Lower lobe of right lung (tissue), 2 donors: ENCODE measurements around the gene NEDD4L. TPM values are rescaled to one million over a fixed set of nuclear protein-coding genes. Genes with fewer than 3 reads are reported as not detected.

Source experiments
- ATAC-seq, 2 donors: fragments of 200-7000 bp; cut with Tn5 transposase; one replicate each; pipeline ENCODE4 v1.9.1; 2020 to 2022; ENCODE audit warnings: mild to moderate bottlenecking in 2 of 2, moderate library complexity in 2 of 2
- DNase-seq: peaks from one replicate; pipeline ENCODE4 v3.0.0-alpha.2; 2020
- H3K27ac ChIP-seq: fragments of 200-600 bp; one replicate; pipeline ENCODE4 v1.8.0; 2022
- H3K27me3 ChIP-seq: fragments of 200-600 bp; one replicate; pipeline ENCODE4 v1.8.0; 2022; ENCODE audit warnings: low read depth
- H3K36me3 ChIP-seq: fragments of 200-600 bp; one replicate; pipeline ENCODE4 v1.8.0; 2022; ENCODE audit warnings: mild to moderate bottlenecking
- H3K4me1 ChIP-seq: fragments of 200-600 bp; one replicate; pipeline ENCODE4 v1.8.0; 2022
- H3K4me3 ChIP-seq: fragments of 200-600 bp; one replicate; pipeline ENCODE4 v1.8.0; 2022; ENCODE audit warnings: mild to moderate bottlenecking
- H3K9me3 ChIP-seq: fragments of 200-600 bp; one replicate; pipeline ENCODE4 v1.8.0; 2022
- CTCF ChIP-seq: fragments of 200-600 bp; IDR thresholded peaks from one replicate; pipeline ENCODE4 v1.8.0; 2022; ENCODE audit warnings: antibody characterized with exemption, mild to moderate bottlenecking
- intact Hi-C: fragments of 100-400 bp; cut with DNase I; formaldehyde crosslinking; loops from one replicate; pipeline ENCODE4 v1.11.0; 2022
- total RNA-seq: library from RNA; stranded (reverse); fragmentation: NEBNext Ultra II Directional; extraction: Animal tissue kit (Norgen Biotek cat#: 25700); gene quantifications from one replicate; pipeline ENCODE4 v1.2.1, GENCODE V29; 2021
- donor health status: DM: no; HTN: yes; CAD: no; lungs with severe emphysema.

NEDD4L gene
- total RNA-seq, 1 donor from 2014 or later, result 203 TPM

DNA sequence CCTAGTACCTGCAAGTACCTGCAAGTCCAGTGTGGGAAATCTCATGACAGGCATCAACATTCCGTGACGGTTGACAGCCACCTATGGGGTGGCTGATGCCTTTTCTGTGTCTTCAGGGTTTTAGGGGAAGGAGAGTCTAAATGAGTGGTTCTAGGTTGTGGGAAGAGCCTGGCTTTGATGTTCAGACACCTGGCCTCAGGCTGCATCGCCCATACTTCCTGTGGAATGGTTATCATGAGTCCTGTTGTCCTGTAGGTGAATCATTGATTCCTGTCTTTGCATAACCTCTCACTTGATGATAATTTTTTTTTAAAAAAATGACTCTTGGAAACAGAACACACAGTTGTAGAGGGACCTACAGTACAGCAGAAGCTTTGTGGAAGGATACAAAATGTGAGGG, 108.9 kb downstream of the NEDD4L start:
- ATAC-seq (no peak), DNase-seq (no peak)
- Histone ChIP-seq H3K4me3 (no peak overlapping the region), H3K27ac (no peak overlapping the region), H3K4me1 (peaks cover 10% of the 10 kb centered on the region), H3K36me3 (no peaks in the 10 kb centered on the region), H3K9me3 (no peaks in the 10 kb centered on the region), H3K27me3 (no peaks in the 10 kb centered on the region)
- TF ChIP-seq CTCF, result no peak
- intact Hi-C loops, result no loop called here

DNA sequence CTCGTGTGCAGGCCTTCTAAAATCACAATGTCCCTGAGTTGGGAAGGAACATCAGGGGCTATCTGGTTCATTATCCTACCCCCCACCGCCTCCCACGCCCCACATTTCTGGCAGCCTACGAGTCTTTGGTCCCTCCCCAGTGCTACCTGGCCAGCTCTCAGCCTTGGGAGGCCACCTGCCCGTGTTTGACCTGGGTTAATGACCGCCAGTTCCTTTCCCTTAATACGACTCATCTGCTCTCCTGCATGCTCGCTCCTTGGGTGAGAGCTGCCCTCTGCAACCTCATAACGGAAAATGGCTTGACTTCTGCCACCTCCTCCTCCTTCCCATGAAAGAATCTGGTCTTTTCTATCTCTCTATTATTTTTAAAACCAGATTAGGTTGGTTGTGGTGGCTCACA, 112.5 kb downstream of the NEDD4L start:
- Histone ChIP-seq H3K36me3 (no peaks in the 10 kb centered on the region), H3K4me3 (no peak overlapping the region), H3K27ac (no peak overlapping the region), H3K4me1 (peaks cover 8% of the 10 kb centered on the region), H3K9me3 (no peaks in the 10 kb centered on the region), H3K27me3 (no peaks in the 10 kb centered on the region)
- DNase-seq (no peak), ATAC-seq (no peak)
- TF ChIP-seq CTCF, result no peak
- intact Hi-C loops, result no loop called here

- no peak for TF ChIP-seq CTCF
- Histone ChIP-seq H3K4me3 (no peak overlapping the region), H3K27me3 (no peaks in the 10 kb centered on the region), H3K4me1 (peaks cover 10% of the 10 kb centered on the region), H3K36me3 (no peaks in the 10 kb centered on the region), H3K27ac (no peak overlapping the region), H3K9me3 (no peaks in the 10 kb centered on the region)
- no peak for ATAC-seq
- intact Hi-C loops, result no loop called here
- no peak for DNase-seq
Measured at GRCh38 chr18:58157237-58157636, 113.2 kb downstream of the NEDD4L start.

DNA sequence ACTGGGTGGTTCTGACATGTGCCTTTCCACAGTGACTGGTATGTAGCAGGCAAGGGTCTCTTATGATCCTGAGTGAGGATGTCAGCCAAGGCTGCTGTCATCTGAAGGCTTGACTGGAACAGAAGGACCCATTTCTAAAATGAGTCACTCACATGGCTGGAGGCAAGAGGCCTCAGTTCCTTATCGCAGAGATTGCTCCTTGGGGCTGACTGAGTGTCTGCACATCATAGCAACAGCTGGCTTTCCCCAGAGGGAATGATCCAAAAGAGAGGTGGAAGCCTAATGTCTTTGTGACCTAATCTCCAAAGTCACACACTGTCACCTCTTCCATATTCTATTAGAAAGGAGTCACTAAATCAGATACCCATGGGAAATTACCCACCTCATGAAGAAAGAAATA, 114.0 kb downstream of the NEDD4L start:
- H3K9me3 ChIP-seq, result no peaks in the 10 kb centered on the region
- intact Hi-C loops, result no loop called here
- H3K36me3 ChIP-seq, result no peaks in the 10 kb centered on the region
- H3K4me1 ChIP-seq, result peaks cover 18% of the 10 kb centered on the region
- peak in 1 of 2 donors; percentile 16 for ATAC-seq
- H3K27me3 ChIP-seq, result no peaks in the 10 kb centered on the region
- no peak overlapping the region for H3K4me3 ChIP-seq
- DNase-seq, result no peak
- no peak for TF ChIP-seq CTCF
- H3K27ac ChIP-seq, result no peak overlapping the region

- H3K4me3 ChIP-seq, result no peak overlapping the region
- no peak overlapping the region for H3K27ac ChIP-seq
- intact Hi-C loops, result no loop called here
- peaks cover 22% of the 10 kb centered on the region for H3K4me1 ChIP-seq
- DNase-seq, result no peak
- no peaks in the 10 kb centered on the region for H3K36me3 ChIP-seq
- TF ChIP-seq CTCF, result no peak
- H3K9me3 ChIP-seq, result no peaks in the 10 kb centered on the region
- no peak for ATAC-seq
- no peaks in the 10 kb centered on the region for H3K27me3 ChIP-seq
Measured at GRCh38 chr18:58158459-58158858, 114.4 kb downstream of the NEDD4L start.

DNA sequence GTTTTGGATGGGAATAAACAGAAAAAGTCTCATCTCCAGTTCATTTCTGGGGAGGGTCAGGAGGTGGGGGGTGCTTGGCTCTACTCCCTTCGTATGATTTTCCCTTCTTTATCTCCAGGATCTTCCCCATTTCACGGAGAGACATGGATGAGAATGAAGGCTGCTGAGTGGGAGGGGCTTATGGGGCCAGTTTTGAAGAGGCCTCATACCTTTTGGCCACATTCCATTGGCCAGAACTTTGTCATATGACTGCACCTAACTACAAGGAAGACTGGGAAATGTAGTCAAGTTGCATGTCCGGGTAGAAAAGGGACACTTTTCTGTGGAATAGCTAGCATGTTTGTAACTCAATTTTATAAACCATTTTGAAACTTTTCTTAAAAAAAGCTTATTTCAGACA, 117.6 kb downstream of the NEDD4L start:
- Histone ChIP-seq H3K36me3 (peaks cover 3% of the 10 kb centered on the region), H3K4me1 (peaks cover 22% of the 10 kb centered on the region), H3K9me3 (no peaks in the 10 kb centered on the region), H3K4me3 (no peak overlapping the region), H3K27me3 (no peaks in the 10 kb centered on the region), H3K27ac (no peak overlapping the region)
- intact Hi-C loops, result no loop called here
- DNase-seq (no peak), ATAC-seq (peak in 1 of 2 donors; percentile 50)
- TF ChIP-seq CTCF, result no peak
